Sigmoid colon (tissue), 7 donors: ENCODE measurements around the gene GALK1. TPM values are rescaled to one million over a fixed set of nuclear protein-coding genes. Genes with fewer than 3 reads are reported as not detected.
"Not testable (repeated sequence)": the region's sequence is repeated elsewhere in the genome, so short reads cannot be mapped to it uniquely, and the experiment has no call there.

Source experiments
- DNase-seq: peaks from one replicate; pipeline ENCODE4 v3.0.0-alpha.2; 2019
- H3K27ac ChIP-seq, 4 donors: fragments of 200-600 bp; sonication (generic); one replicate each; pipeline ENCODE4 v1.5.1; 2016 to 2019; ENCODE audit warnings: mild to moderate bottlenecking in 1 of 4
- H3K27me3 ChIP-seq, 3 donors: fragments of 200-600 bp; sonication (generic); one replicate each; pipeline ENCODE4 v1.5.1; 2019; ENCODE audit warnings: mild to moderate bottlenecking in 1 of 3
- H3K36me3 ChIP-seq, 4 donors: fragments of 200-600 bp; sonication (generic); one replicate each; pipeline ENCODE4 v1.5.1; 2016 to 2019
- H3K4me1 ChIP-seq, 4 donors: fragments of 200-600 bp; sonication (generic); one replicate each; pipeline ENCODE4 v1.5.1; 2017 to 2019
- H3K4me3 ChIP-seq, 4 donors: fragments of 200-600 bp; sonication (generic); one replicate each; pipeline ENCODE4 v1.5.1; 2017 to 2019; ENCODE audit warnings: mild to moderate bottlenecking in 2 of 4, moderate library complexity in 1 of 4
- H3K9me3 ChIP-seq, 4 donors: fragments of 200-600 bp in 3 of 4; sonication (generic) in 3 of 4; one replicate each; pipeline versions ENCODE4 v1.5.1 to v1.6.1; 2013 to 2019
- CTCF ChIP-seq, 4 experiments: fragments of 450-650 bp in 3 of 4; fragments of 200-600 bp in 1 of 4; IDR thresholded peaks; one replicate each; pipeline ENCODE4 v1.5.1; 2016 to 2019; ENCODE audit warnings: antibody characterized with exemption in 4 of 4, mild to moderate bottlenecking in 3 of 4, moderate library complexity in 2 of 4
- EP300 ChIP-seq, 4 donors: sonication (generic); formaldehyde crosslinking; IDR thresholded peaks; one replicate each; pipeline ENCODE4 v1.6.1; 2017; ENCODE audit warnings: antibody characterized with exemption in 4 of 4
- POLR2A ChIP-seq, 2 donors: fragments of 450-650 bp; IDR thresholded peaks; one replicate each; pipeline ENCODE4 v1.6.1; 2016; ENCODE audit warnings: antibody characterized with exemption in 2 of 2, mild to moderate bottlenecking in 2 of 2, moderate library complexity in 2 of 2
- POLR2AphosphoS5 ChIP-seq, 4 donors: sonication (generic); formaldehyde crosslinking; IDR thresholded peaks; one replicate each; pipeline ENCODE4 v1.6.1; 2017; ENCODE audit warnings: antibody characterized with exemption in 4 of 4
- WGBS, 2 donors: extraction: QIAGEN DNeasy Blood & Tissue Kit; methylation state at CpG; one replicate each; pipeline ENCODE4 v1.1.7; 2013; 5-methylcytosine and 5-hydroxymethylcytosine counted together
- intact Hi-C: fragments of 100-400 bp; cut with DNase I; formaldehyde crosslinking; loops from one replicate; pipeline ENCODE4 v1.15.1; 2023
- polyA plus RNA-seq, 3 donors: library from polyadenylated mRNA; stranded (reverse); fragments of 200-250 nt; gene quantifications; one replicate each; pipeline ENCODE4 v1.2.3, GENCODE V29; 2013
- total RNA-seq, 4 donors: library from RNA; depleted of rRNA; stranded (reverse); fragments of >200 nt; gene quantifications; one replicate each; pipeline ENCODE4 v1.1.0, GENCODE V29; 2016
- donor health status: healthy with polysubstance abuse.
- donor health status: Bipolar disorder and iron deficiency.
- donor health status: healthy.

The GALK1 gene
- total and polyA plus RNA-seq, 7 donors, result 14.3 to 28.2 (median 19.4) TPM

GRCh38 chr17:75779987-75780889 lies 15.2 kb upstream of the GALK1 start:
- no peak for DNase-seq
- peak overlapping the region; percentile 53 to 98 (median 83) for H3K27ac ChIP-seq
- no peaks in the 10 kb centered on the region for H3K27me3 ChIP-seq
- no peak for TF ChIP-seq CTCF (IDR thresholded peaks at IDR 0.05)
- no peak for TF ChIP-seq EP300 (IDR thresholded peaks at IDR 0.05)
- TF ChIP-seq POLR2AphosphoS5 (IDR thresholded peaks at IDR 0.05), result no peak
- no peak for TF ChIP-seq POLR2A (IDR thresholded peaks at IDR 0.05)
- no peaks in the 10 kb centered on the region for H3K9me3 ChIP-seq
- peak overlapping the region in 1 of 4 donors; percentile 91 for H3K4me3 ChIP-seq
- WGBS, 2 donors, result 20 to 21% methylated on average over 5 of the region's 5 CpGs
- intact Hi-C loops, result loop anchor here (5.0 kb wide), 2 partner anchors 97 to 117 kb away; partner anchors contain the start of genes TRIM47 and TRIM65
- peaks cover 0 to 43% (median 33%) of the 10 kb centered on the region in 4 donors for H3K4me1 ChIP-seq
- peaks cover 8 to 38% (median 17%) of the 10 kb centered on the region in 4 donors for H3K36me3 ChIP-seq

- Histone ChIP-seq H3K36me3 (peaks cover 8 to 46% (median 19%) of the 10 kb centered on the region in 4 donors), H3K4me3 (peak overlapping the region; percentile 78 to 97 (median 86)), H3K4me1 (peaks cover 0 to 41% (median 32%) of the 10 kb centered on the region in 4 donors), H3K27me3 (no peaks in the 10 kb centered on the region), H3K9me3 (no peaks in the 10 kb centered on the region), H3K27ac (peak overlapping the region; percentile 94 to 99 (median 98))
- intact Hi-C loops, result loop anchor here (5.0 kb wide), 1 partner anchor 118 kb away; the partner anchor contains the start of gene TRIM65
- peak; percentile 99 for DNase-seq
- TF ChIP-seq POLR2AphosphoS5 (IDR thresholded peaks at IDR 0.05) (peak; percentile 100), POLR2A (IDR thresholded peaks at IDR 0.05) (peak; percentile 100), EP300 (IDR thresholded peaks at IDR 0.05) (peak in 2 of 4 donors; percentile 70 to 88), CTCF (IDR thresholded peaks at IDR 0.05) (no peak)
- WGBS, 2 donors, result 1% methylated on average over 84 of the region's 84 CpGs
Observed at GRCh38 chr17:75779250-75779986, 14.4 kb upstream of the GALK1 start.

GRCh38 chr17:75778861-75779249 lies 13.9 kb upstream of the GALK1 start:
- Histone ChIP-seq H3K36me3 (peaks cover 8 to 52% (median 20%) of the 10 kb centered on the region in 4 donors), H3K27ac (peak overlapping the region; percentile 94 to 99 (median 98)), H3K4me3 (peak overlapping the region; percentile 78 to 97 (median 86)), H3K4me1 (peaks cover 0 to 36% (median 28%) of the 10 kb centered on the region in 4 donors), H3K9me3 (no peaks in the 10 kb centered on the region), H3K27me3 (no peaks in the 10 kb centered on the region)
- TF ChIP-seq EP300 (IDR thresholded peaks at IDR 0.05), result no peak
- TF ChIP-seq POLR2AphosphoS5 (IDR thresholded peaks at IDR 0.05), result peak in 1 of 4 donors; percentile 26
- no peak for TF ChIP-seq POLR2A (IDR thresholded peaks at IDR 0.05)
- TF ChIP-seq CTCF (IDR thresholded peaks at IDR 0.05), result peak in 3 of 4 experiments; percentile 51 to 60 (median 53)
- 0% methylated on average over 38 of the region's 38 CpGs for WGBS, 2 donors
- no peak for DNase-seq
- intact Hi-C loops, result loop anchor here (5.0 kb wide), 1 partner anchor 118 kb away; the partner anchor contains the start of gene TRIM65

DNA sequence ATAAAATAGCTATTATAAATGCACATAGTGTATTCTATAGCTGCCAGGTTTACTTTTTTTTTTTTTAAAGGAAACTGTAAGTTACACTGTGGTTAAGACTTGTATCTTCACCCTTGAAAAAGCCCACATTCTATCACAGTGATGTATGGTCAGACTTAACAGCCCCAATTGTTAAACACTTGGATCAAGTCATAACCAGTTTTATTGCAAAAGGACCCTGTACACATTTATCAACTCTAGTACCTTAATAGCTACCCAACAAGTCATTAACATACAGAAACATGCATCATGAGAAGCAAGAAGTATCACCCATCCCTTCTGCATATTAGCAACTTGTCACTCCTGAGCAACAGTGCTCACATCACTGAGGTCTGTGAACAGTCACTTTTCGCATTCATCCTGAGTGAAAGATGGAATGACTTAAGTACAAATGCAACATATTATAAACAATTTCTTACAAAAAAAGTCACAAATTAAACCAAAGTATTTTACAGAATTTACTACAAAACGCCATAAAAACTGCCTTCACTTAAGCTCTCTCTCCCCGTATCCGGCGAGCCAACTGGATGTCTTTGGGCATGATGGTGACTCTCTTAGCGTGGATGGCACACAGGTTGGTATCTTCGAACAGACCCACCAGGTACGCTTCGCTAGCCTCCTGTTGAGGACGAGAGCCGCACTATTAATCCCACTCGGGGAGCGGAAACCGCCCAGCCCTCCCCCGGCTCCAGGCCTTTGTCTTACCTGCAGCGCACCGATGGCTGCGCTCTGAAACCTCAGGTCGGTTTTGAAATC lies 13.3 kb upstream of the GALK1 start:
- Histone ChIP-seq H3K36me3 (peaks cover 8 to 53% (median 20%) of the 10 kb centered on the region in 4 donors), H3K4me1 (peaks cover 0 to 33% (median 23%) of the 10 kb centered on the region in 4 donors), H3K27ac (peak overlapping the region; percentile 94 to 99 (median 98)), H3K4me3 (peak overlapping the region; percentile 78 to 97 (median 86))
- not testable (repeated sequence) for H3K9me3 ChIP-seq, DNase-seq, H3K27me3 ChIP-seq
- 1 to 2% methylated on average over 19 of the region's 19 CpGs for WGBS, 2 donors
- intact Hi-C loops, result loop anchor here (5.0 kb wide), 1 partner anchor 119 kb away; the partner anchor contains the start of gene TRIM65
- peak in 2 of 4 donors; percentile 4 to 6 for TF ChIP-seq POLR2AphosphoS5 (IDR thresholded peaks at IDR 0.05)
